Gastroesophageal sphincter (tissue), 3 donors: ENCODE measurements around the gene ATP10A.

ENCODE experiments used
- CTCF ChIP-seq, 4 experiments: fragments of 200-600 bp in 2 of 4; fragments of 450-650 bp in 2 of 4; sonication (generic) in 1 of 4; IDR thresholded peaks; one replicate each; pipeline ENCODE4 v1.5.1; 2017 to 2019; ENCODE audit warnings: antibody characterized with exemption in 4 of 4, mild to moderate bottlenecking in 2 of 4, moderate library complexity in 2 of 4
- EP300 ChIP-seq: sonication (generic); formaldehyde crosslinking; IDR thresholded peaks from one replicate; pipeline ENCODE4 v1.6.1; 2017; ENCODE audit warnings: antibody characterized with exemption, mild to moderate bottlenecking
- POLR2A ChIP-seq, 2 donors: fragments of 450-650 bp; IDR thresholded peaks; one replicate each; pipeline ENCODE4 v1.6.1; 2017; ENCODE audit warnings: antibody characterized with exemption in 2 of 2, mild to moderate bottlenecking in 2 of 2, moderate library complexity in 1 of 2
- POLR2AphosphoS5 ChIP-seq: sonication (generic); formaldehyde crosslinking; IDR thresholded peaks from one replicate; pipeline ENCODE4 v1.6.1; 2017; ENCODE audit warnings: antibody characterized with exemption

GRCh38 chr15:25653371-25653770, 209.8 kb downstream of the ATP10A start:
- no peak for TF ChIP-seq CTCF (IDR thresholded peaks at IDR 0.05)
- no peak for TF ChIP-seq POLR2A (IDR thresholded peaks at IDR 0.05)
- TF ChIP-seq POLR2AphosphoS5, result no peak
- no peak for TF ChIP-seq EP300
